Activated CD4-positive, alpha-beta T cell treated with anti-CD3 and anti-CD28 coated beads, Interleukin-2, amount 50 U/mL, for 24 hours (primary cell): ENCODE measurements around the gene FOXP4.

Source experiments
- DNase-seq, 2 donors: peaks; one replicate each; pipeline ENCODE4 v3.0.0-alpha.2; 2020; ENCODE audit warnings: low read depth in 1 of 2, low spot score in 1 of 2

The FOXP4 gene

DNA sequence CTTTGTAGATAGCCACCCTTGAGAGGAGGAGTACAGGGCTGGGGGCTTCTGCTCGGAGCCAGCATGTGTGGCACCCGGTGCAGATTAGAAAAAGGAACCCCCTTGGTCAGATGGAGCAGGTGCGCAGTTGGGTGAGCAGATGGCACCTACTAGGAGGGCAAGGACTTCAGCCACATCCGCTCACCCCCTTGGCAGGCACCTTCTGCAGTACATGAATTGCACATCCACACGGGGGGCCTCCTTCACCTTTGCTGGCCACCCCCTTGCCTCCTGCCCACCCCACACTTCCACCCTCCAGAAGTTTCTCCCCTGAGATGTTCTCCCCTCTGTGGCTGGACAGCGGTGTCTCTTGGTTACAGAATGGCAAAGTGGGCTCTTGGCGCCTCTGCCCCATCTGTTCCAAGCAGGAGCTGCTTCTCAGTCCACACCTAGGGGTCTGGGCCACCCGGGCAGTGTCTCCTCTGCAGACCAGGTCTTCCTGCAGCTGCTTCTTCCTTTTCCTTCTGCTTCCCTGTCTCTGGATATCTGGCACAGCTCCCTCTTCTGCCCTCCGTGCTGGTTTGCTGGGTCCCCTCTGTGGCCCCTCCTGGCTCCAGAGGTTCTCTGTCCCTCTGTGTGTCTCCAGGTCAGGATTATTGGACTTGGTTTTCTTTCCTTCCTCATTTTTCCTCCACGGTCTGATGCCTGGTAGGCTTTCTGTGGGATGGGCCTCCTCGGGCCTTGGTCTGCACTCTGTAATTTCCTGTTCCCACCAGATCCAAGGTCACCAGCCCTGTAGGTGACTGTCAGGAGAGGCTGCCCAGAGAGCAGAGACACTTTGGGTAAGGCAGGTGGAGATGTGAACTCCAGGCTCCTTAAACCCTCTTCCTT lies 96.1 kb downstream of the FOXP4 start:
- no peak for DNase-seq

DNA sequence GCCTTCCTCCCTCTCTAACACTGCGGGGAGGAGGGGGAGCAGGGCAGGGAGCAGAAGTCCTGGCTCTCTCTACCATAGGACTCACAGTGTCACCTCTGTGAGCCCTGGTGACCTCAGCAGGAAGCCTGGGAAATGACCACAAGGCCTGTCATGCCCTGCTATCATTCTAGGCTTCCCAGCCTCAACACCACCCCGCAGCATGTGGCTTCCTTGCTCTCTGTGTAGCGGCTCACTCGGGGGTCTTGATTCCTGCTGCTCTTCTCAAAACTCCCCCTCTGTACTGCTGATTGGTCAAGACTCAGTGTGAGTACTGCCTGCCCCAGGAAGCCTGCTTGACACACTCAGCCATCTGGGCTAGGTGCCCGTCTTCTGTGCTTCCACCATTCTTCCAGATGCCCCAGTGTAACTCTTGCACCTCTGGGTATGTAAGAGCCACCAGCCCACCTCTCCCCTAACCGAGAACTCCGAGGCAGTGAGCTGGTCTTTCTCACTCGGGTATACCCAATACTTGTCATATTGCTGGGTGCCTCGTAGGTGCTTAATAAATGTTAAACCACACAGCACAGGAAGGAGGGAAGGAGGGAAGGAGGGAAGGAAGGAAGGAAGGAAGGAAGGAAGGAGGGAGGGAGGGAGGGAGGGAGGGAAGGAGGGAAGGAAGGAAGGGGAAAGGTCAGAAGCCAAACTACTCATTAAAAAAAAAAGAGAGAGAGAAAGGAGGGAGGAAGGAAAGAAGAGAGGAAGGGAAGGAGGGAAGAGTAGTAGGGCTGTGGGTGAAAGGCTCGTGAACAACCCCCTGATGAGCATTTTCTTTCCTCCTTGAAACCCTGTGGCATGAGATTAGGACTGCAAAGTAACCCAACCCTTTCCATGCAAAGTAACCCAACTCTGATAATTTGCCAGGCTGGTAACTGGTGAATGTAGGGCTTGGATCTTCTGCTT lies 97.0 kb downstream of the FOXP4 start:
- no peak for DNase-seq

DNA sequence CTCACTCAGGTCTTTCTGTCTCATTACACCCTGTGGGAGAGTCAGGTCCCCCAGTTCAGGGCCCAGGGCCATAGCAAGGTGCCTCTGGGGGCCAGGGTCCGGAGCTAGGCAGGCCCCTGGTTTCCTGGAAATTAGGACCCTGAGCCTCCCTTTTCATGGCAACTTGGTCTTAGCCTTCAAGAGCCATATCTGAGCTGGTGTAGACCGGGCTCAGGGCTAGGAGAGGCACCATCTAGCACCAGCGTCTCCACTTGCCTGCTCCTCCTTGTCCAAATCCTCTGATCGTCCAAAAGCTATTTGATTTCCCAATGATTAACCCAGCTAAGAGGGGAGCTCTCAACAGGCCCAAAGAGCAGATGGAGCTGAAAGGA lies 97.7 kb downstream of the FOXP4 start:
- no peak for DNase-seq

DNA sequence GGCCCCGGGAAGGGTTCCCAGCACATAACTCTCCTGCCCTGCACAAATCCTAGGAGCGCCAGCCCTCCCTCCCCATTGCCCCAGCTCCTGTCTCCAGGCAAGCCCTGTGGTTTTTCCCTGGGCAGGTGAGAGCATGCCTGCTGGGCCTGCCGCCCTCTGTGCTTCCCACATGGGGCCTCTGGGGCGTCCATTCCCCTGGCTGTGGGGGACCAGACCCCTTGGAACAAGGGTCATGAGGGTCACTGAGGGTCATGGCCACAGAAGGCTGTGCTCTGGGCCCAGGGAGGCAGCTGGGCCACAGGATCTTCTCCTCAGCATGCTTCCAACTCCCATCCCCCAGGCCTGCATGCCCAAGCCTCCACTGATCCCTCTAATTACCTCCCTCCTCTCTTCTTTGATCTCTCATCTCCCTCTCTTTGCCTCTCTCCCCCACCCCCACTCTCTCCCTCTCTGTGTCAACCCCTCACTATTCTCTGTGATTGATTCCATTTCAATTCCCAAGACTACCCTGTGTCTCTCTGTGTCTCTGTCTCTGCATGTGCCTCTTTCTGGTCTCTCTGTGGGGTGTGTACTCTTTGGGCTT lies 98.2 kb downstream of the FOXP4 start:
- DNase-seq: no peak

DNA sequence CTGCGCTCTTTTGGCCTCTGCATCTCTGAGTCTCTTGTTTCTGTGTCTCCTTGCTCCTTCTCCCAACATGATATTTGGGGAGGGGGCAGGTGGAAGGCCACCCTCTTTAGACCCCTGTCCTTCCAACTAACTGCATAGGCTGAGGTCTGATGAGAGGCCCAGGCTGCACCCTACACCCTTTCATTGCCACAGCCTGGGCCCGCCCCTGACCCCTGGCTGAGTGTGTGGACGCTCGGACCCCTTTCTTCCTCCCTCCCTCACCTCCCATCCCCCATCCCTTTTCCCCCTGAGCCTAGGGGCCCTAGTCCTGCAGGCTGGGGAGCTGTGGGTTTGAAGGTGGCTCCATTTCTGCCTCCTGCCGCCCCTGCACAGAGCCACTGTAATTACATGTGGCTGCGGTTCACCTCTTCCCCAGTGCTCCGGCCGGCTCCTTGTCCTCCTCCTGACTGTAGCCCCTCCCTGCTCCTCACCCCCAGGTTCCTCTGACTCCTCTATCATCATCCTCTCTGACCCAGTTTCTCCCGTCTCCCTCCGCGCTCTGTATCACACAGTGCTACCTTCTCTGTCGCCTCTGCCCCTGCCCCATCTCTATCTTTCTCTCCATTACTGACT lies 98.9 kb downstream of the FOXP4 start:
- DNase-seq: no peak

DNA sequence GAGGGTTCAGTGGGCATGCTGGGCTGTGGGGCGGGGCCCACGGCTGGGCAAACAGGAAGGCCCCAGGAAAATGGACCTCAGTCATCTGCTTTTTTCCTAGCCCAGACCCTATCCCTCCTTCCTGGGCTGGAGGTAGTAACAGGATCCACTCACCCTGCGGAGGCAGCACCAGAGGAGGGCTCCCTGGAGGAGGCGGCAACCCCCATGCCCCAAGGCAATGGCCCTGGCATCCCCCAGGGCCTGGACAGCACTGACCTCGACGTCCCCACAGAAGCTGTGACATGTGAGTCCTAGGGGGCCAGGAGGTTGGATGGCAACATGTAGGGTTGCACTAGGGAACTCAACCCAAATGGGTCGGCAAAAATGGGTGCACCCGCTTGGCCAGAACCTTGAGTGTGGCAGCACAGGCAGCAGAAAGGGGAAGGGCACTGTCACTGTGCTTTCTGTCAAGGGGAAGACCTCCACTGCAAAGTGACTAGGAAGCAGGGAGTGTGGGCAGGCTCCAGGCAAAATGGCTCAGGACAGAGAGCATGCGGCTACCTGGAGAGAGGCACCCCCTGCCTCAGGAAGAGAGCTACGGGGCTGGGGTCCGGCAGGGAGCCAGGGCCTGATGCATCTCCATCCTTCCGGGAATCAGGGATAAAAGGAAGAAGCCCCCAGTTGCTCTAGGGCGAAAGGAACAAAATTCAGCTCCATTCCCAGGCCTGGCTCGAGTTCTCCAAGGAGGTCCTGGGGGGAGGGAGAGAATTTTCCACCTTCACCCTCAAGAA lies 100.0 kb downstream of the FOXP4 start:
- DNase-seq: no peak

DNA sequence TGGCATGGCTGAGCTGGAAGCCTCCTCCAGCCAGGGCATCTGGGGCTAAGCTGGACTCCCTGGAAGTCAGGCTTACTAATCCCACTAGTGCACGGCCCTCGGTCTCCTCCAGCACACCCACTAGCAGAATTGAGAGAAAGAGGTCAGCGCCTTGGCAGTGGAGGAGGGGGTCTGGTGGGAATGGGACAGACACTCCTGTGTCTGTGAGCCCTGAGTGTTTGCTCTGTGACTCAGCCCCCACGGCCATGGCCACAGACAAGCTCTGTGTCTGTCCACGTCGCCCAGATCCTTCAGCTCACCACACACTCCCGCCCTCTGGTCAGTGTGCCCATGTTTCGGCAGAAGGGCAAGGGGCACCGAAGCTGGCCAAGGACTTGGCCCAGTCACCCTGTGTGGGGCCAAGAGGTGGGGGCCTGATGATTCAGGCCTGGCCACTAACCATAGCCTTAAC lies 100.9 kb downstream of the FOXP4 start:
- DNase-seq: no peak

DNA sequence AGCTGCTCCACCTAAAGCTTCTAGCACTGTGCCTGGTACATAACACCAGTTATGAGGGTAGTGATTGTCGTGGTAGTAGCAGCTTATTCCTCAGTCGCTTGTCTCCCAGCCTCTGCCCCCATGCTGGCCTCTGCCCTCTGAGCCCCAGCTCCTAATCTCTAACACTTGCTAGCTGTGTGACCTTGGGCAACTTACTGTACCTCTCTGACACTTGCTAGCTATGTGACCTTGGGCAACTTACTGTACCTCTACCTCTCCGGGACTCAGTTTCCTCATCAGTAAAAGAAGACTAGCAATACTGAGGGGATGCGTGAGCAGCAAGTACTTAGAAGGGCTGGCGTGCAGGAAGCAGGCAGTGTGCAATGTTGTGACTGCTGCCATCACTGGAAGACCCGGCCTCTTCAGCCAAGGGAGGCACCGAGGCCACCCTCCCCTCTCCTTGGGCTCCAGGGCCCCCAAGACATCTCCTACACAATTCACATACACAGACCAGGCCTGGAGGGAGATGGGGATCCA lies 101.9 kb downstream of the FOXP4 start:
- no peak for DNase-seq

DNA sequence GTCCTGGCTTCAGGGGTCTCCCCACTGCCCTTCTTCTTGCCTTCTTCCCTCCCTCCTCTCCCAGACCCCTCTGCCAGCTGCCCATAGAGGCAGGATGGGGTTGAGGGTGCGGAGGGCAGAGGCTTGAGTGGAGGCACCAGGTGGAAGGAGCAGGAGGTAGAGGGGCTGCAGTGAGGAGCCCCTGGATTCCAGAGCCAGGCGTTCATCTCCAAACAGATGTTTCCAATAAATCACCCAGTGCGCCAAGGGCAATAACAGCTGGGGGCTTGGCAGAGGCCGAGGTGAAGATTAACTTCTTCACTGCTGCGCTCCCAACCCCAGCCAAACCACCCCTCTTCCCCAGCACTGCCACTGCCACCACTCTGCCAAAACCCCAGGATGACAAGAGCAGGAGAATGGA lies 102.7 kb downstream of the FOXP4 start:
- no peak for DNase-seq

DNA sequence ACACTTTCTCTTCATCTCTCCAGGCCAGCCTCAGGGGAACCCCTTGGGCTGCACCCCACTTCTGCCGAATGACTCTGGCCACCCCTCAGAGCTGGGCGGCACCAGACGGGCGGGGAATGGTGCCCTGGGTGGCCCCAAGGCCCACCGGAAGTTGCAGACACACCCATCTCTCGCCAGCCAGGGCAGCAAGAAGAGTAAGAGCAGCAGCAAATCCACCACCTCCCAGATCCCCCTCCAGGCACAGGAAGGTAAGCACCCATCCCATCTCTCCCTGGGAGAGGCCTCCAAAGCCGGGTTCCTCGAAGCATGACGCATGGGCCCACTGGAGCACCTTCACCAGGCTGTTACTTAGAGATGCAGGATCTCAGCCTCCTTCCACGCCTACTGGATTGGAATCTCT lies 103.4 kb downstream of the FOXP4 start:
- DNase-seq: no peak

DNA sequence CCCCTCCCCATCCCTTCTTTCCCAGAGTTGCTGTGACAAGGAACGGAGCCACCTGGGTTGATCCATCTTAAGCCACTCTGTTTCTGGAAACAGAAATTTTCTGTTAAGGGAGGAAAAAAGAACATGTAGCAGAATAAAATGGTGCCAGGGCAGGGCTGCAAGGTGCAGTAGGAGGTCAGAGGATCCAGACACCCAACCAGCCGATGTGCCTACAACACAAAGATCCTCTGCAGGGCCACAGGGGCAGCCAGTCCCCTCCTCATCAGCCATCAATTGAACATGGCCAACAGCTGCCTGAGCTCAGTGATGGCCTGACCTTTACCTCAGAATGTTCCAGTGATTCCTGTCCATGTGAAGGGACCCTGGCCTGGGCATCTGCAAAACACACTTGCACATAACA lies 103.9 kb downstream of the FOXP4 start:
- no peak for DNase-seq

DNA sequence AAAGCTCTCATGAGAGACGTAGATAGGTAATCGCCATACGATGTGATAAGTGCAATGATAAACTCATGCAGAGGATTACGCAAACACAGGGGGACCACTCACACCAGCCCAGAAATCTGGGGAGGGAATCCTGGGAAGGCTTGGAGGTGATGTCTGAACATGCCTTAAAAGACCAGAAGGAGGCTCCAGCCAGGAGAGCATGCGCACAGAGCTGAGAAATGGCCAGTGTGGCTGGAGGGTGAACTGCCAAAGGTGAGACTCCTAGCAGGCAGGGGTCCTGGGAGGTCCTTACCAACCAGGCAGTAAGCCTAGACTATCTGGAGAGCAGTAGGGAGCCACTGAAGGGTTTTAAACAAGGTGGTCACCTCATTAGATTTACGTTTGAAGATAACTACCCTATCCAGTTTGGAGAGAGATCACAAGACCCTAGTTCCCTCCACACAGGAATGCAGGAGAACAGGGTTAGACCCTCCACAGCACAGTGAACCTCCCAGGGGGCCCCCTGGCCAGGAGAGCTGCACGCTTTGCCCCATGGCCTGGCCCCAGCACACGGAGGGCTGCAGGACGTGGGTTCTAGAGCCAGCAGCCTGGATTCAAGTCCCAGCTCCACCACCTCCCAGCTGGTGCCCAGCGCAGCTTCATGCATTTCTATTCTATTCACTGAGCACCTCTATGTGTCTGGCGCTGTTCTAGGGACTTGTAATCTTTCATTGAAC lies 105.2 kb downstream of the FOXP4 start:
- DNase-seq: no peak
